Suprapubic skin (tissue), 3 donors: ENCODE results near the gene DHCR7.

Experiments used
- CTCF ChIP-seq, 2 donors: fragments of 200-600 bp in 1 of 2; fragments of 450-650 bp in 1 of 2; sonication (generic) in 1 of 2; IDR thresholded peaks; one replicate each; pipeline ENCODE4 v1.5.1; 2016 to 2019; ENCODE audit warnings: antibody characterized with exemption in 2 of 2, mild to moderate bottlenecking in 1 of 2, moderate library complexity in 1 of 2
- POLR2A ChIP-seq, 2 donors: fragments of 450-650 bp; IDR thresholded peaks; one replicate each; pipeline ENCODE4 v1.6.1; 2017; ENCODE audit warnings: antibody characterized with exemption in 2 of 2, mild to moderate bottlenecking in 2 of 2, moderate library complexity in 2 of 2

GRCh38 chr11:71472357-71472885 lies 24.2 kb upstream of the DHCR7 start:
- TF ChIP-seq CTCF (IDR thresholded peaks at IDR 0.05) = no peak
- TF ChIP-seq POLR2A (IDR thresholded peaks at IDR 0.05) = no peak
